ENCODE results near the gene PLPPR1. TPM values are rescaled to one million over a fixed set of nuclear protein-coding genes. Genes with fewer than 3 reads are reported as not detected.

The PLPPR1 gene
- total and polyA plus RNA-seq, 2 experiments from 2014 or later = 1.3 to 3.7 TPM

GRCh38 chr9:101366038-101366756 is 337.7 kb downstream of the PLPPR1 start (continued):
- TF ChIP-seq ZNF114 (CRISPR knock-in tag; IDR thresholded peaks at IDR 0.05) (no peak), REST (IDR thresholded peaks at IDR 0.05; ENCODE audit: unreplicated experiment) (no peak)

- no peak overlapping the region for H3K4me2 ChIP-seq
- TF ChIP-seq CREB1 (CRISPR knock-in tag; IDR thresholded peaks at IDR 0.05; ENCODE audit: low read depth) = no peak
- no peak for TF ChIP-seq POLR2AphosphoS5 (IDR thresholded peaks at IDR 0.05; ENCODE audit: low read depth)
- TF ChIP-seq EZH2 (IDR thresholded peaks at IDR 0.05; ENCODE audit: low read depth, unreplicated experiment) = no peak
- peaks cover 5% of the 10 kb centered on the region; the same call in 1 of the 3 replicates for H3K4me1 Mint-ChIP-seq
- no peaks in the 10 kb centered on the region for H3K9me3 Mint-ChIP-seq
- no peaks in the 10 kb centered on the region for H3K36me3 Mint-ChIP-seq (ENCODE audit: low read depth)
- no peak overlapping the region for H2AFZ ChIP-seq
- no peaks in the 10 kb centered on the region for H3K27me3 Mint-ChIP-seq (ENCODE audit: insufficient read depth, low read depth, poor library complexity)
- DNase-seq (ENCODE audit: low spot score) (no peak), ATAC-seq (no peak)
- H3K27ac ChIP-seq (ENCODE audit: low read depth) = no peak overlapping the region
- H3K4me3 Mint-ChIP-seq = no peak overlapping the region
- no peaks in the 10 kb centered on the region for H3K9me2 ChIP-seq (ENCODE audit: insufficient read depth)
- H3K36me3 ChIP-seq (ENCODE audit: insufficient read depth) = no peaks in the 10 kb centered on the region
- H3K4me1 ChIP-seq (ENCODE audit: insufficient read depth) = no peaks in the 10 kb centered on the region
- H3K4me3 ChIP-seq = no peak overlapping the region
- no peaks in the 10 kb centered on the region for H4K20me1 ChIP-seq (replicated peaks; ENCODE audit: insufficient read depth)
- no peaks in the 10 kb centered on the region for H3F3A ChIP-seq (replicated peaks; ENCODE audit: low read depth)
- H3K27me3 ChIP-seq (ENCODE audit: insufficient read depth) = no peaks in the 10 kb centered on the region
- no peak overlapping the region for H3K27ac Mint-ChIP-seq
- H3K79me2 ChIP-seq (replicated peaks; ENCODE audit: insufficient read depth) = no peaks in the 10 kb centered on the region
Measured at GRCh38 chr9:101367323-101367722, 338.8 kb downstream of the PLPPR1 start.

- Histone ChIP-seq H3K27me3 (ENCODE audit: insufficient read depth) (no peaks in the 10 kb centered on the region), H2AFZ (no peak overlapping the region), H3F3A (replicated peaks; ENCODE audit: low read depth) (no peaks in the 10 kb centered on the region), H3K4me3 (no peak overlapping the region), H3K4me1 (ENCODE audit: insufficient read depth) (peaks cover 5% of the 10 kb centered on the region; the same call in 1 of the 2 replicates), H3K79me2 (replicated peaks; ENCODE audit: insufficient read depth) (no peaks in the 10 kb centered on the region), H3K4me2 (no peak overlapping the region), H3K36me3 (ENCODE audit: insufficient read depth) (no peaks in the 10 kb centered on the region), H3K9me2 (ENCODE audit: insufficient read depth) (no peaks in the 10 kb centered on the region), H4K20me1 (replicated peaks; ENCODE audit: insufficient read depth) (no peaks in the 10 kb centered on the region), H3K27ac (ENCODE audit: low read depth) (no peak overlapping the region)
- Mint-ChIP-seq H3K27me3 (ENCODE audit: insufficient read depth, low read depth, poor library complexity) (no peaks in the 10 kb centered on the region), H3K9me3 (no peaks in the 10 kb centered on the region), H3K36me3 (ENCODE audit: low read depth) (no peaks in the 10 kb centered on the region), H3K27ac (no peak overlapping the region), H3K4me1 (peaks cover 10% of the 10 kb centered on the region; the same call in 2 of the 3 replicates), H3K4me3 (no peak overlapping the region)
- DNase-seq (ENCODE audit: low spot score) (no peak), ATAC-seq (no peak)
- no peak for TF ChIP-seq POLR2AphosphoS5 (IDR thresholded peaks at IDR 0.05; ENCODE audit: low read depth)
- TF ChIP-seq ZNF462 (CRISPR knock-in tag; IDR thresholded peaks at IDR 0.05) = no peak
- TF ChIP-seq ETS1 (IDR thresholded peaks at IDR 0.05) = no peak
- TF ChIP-seq JUNB (IDR thresholded peaks at IDR 0.05; ENCODE audit: unreplicated experiment) = no peak
Measured at GRCh38 chr9:101369286-101369685, 340.8 kb downstream of the PLPPR1 start.

Data from GM23338 (cell line).